ENCODE results near the gene AQP2.

Gene AQP2

DNA sequence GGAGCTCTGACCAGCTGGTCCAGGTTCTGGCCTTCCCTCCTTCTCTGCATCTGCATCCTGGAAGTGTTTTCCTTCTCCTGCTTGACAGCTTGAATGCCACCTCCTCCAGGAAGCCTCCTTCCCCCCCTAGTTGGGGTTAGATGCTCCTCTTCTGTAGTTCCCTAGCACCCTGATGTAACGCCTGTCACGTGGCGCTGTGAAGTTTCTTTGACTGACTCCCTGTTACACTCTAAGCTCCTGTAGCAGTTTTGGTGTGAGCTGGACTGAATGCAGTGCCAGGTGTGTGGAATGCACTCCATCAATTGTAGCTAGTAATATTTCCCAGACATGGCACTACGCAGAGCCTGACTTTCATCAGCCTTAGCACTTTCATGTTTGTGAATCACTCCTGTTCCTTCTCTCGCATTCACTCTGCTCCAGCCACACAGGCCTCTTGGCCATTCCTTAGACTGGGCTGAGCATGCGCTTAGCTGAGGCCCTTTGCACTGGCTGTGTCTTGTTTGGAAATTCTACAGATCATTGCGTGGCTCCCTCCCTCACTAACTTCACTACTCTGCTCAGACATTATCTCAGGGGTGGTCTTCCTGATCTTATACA lies 44.7 kb upstream of the AQP2 start (continued):
- TF ChIP-seq, protein P1, sequence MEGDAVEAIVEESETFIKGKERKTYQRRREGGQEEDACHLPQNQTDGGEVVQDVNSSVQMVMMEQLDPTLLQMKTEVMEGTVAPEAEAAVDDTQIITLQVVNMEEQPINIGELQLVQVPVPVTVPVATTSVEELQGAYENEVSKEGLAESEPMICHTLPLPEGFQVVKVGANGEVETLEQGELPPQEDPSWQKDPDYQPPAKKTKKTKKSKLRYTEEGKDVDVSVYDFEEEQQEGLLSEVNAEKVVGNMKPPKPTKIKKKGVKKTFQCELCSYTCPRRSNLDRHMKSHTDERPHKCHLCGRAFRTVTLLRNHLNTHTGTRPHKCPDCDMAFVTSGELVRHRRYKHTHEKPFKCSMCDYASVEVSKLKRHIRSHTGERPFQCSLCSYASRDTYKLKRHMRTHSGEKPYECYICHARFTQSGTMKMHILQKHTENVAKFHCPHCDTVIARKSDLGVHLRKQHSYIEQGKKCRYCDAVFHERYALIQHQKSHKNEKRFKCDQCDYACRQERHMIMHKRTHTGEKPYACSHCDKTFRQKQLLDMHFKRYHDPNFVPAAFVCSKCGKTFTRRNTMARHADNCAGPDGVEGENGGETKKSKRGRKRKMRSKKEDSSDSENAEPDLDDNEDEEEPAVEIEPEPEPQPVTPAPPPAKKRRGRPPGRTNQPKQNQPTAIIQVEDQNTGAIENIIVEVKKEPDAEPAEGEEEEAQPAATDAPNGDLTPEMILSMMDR (tag by site-specific recombination; IDR thresholded peaks at IDR 0.05), result no peak
- TF ChIP-seq YY2 (tag by site-specific recombination; IDR thresholded peaks at IDR 0.05), result no peak

DNA sequence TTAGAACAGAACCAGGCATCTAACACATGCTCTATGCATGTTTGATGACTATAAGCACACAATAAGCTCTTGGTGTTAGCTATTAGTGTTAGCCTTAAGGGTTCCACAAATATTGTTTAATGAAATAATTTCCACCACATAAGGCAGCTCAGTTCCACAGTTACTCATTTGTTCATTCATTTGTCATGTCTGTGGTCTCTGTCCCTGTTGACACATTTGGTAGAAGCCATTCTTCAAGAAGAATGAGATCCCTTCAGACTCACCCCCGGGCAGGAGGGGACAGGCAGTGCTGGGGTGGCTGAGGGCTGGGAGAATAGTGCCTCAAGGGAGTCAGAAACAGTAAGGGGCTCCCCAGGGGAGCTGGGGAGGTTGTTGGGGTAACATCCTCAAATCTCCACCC lies 43.2 kb upstream of the AQP2 start:
- Histone ChIP-seq H3K9me3 (ENCODE audit: control insufficient read depth, insufficient read depth, low read depth, low read length) (no peaks in the 10 kb centered on the region), H3K4me1 (ENCODE audit: control insufficient read depth, insufficient read depth, low read length) (peaks cover 5% of the 10 kb centered on the region), H3K36me3 (ENCODE audit: control insufficient read depth in 2 of 2, insufficient read depth in 1 of 2, low read length in 2 of 2) (no peaks in the 10 kb centered on the region), H3K4me3 (ENCODE audit: low read depth, low read length) (no peak overlapping the region), H3K27ac (ENCODE audit: extremely low read depth, low read depth, low read length) (no peak overlapping the region)
- CTCF ChIA-PET, result interaction anchor here (0.5 to 1.4 kb wide), 4 partner anchors 38 to 369 kb away, joined by 3 to 14 read pairs (median 4); no protein-coding TSS in a partner anchor
- TF ChIP-seq ZNF354C (tag by site-specific recombination; IDR thresholded peaks at IDR 0.05; ENCODE audit: borderline replicate concordance, low read depth), result no peak
- no peak for TF ChIP-seq ZNF239 (tag by site-specific recombination; IDR thresholded peaks at IDR 0.05)
- no peak for TF ChIP-seq ZNF621 (tag by site-specific recombination; IDR thresholded peaks at IDR 0.05)
- TF ChIP-seq, protein P2, sequence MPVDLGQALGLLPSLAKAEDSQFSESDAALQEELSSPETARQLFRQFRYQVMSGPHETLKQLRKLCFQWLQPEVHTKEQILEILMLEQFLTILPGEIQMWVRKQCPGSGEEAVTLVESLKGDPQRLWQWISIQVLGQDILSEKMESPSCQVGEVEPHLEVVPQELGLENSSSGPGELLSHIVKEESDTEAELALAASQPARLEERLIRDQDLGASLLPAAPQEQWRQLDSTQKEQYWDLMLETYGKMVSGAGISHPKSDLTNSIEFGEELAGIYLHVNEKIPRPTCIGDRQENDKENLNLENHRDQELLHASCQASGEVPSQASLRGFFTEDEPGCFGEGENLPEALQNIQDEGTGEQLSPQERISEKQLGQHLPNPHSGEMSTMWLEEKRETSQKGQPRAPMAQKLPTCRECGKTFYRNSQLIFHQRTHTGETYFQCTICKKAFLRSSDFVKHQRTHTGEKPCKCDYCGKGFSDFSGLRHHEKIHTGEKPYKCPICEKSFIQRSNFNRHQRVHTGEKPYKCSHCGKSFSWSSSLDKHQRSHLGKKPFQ (tag by site-specific recombination; IDR thresholded peaks at IDR 0.05), result no peak
- TF ChIP-seq ZBTB11 (tag by site-specific recombination; conservative IDR thresholded peaks at IDR 0.05; ENCODE audit: low read depth), result no peak
- TF ChIP-seq ZSCAN23 (tag by site-specific recombination; IDR thresholded peaks at IDR 0.05), result no peak
- no peak for TF ChIP-seq RBAK (tag by site-specific recombination; IDR thresholded peaks at IDR 0.05)
- no peak for TF ChIP-seq SP2 (tag by site-specific recombination; IDR thresholded peaks at IDR 0.05)
- TF ChIP-seq ZNF423 (tag by site-specific recombination; IDR thresholded peaks at IDR 0.05), result no peak
- TF ChIP-seq ZNF76 (tag by site-specific recombination; IDR thresholded peaks at IDR 0.05; ENCODE audit: borderline replicate concordance, low read depth), result no peak
- no peak for TF ChIP-seq ZNF433 (tag by site-specific recombination; IDR thresholded peaks at IDR 0.05; ENCODE audit: low read depth)
- no peak for TF ChIP-seq ZBTB7A (tag by site-specific recombination; IDR thresholded peaks at IDR 0.05; ENCODE audit: low read depth)
- POLR2A ChIA-PET, result no interaction called here

GRCh38 chr12:49909356-49909755 lies 41.2 kb upstream of the AQP2 start:
- no peaks in the 10 kb centered on the region for H3K9me3 ChIP-seq (ENCODE audit: control insufficient read depth, insufficient read depth, low read depth, low read length)
- H3K4me1 ChIP-seq (ENCODE audit: control insufficient read depth, insufficient read depth, low read length), result peaks cover 10% of the 10 kb centered on the region
- no peak overlapping the region; the same call in 1 of the 2 replicates for H3K27ac ChIP-seq (ENCODE audit: extremely low read depth, low read depth, low read length)
- H3K36me3 ChIP-seq (ENCODE audit: control insufficient read depth in 2 of 2, insufficient read depth in 1 of 2, low read length in 2 of 2), result no peaks in the 10 kb centered on the region
- no peak overlapping the region for H3K4me3 ChIP-seq (ENCODE audit: low read depth, low read length)
- ChIA-PET POLR2A (interaction anchor here (0.6 to 1.5 kb wide), 3 partner anchors 21 to 864 kb away, joined by 3 to 5 read pairs (median 5); no protein-coding TSS in a partner anchor), CTCF (interaction anchor here (1.0 to 2.2 kb wide), 4 partner anchors 36 to 168 kb away, joined by 3 to 9 read pairs (median 5); partner anchors contain the start of gene TMBIM6)
- no peak for TF ChIP-seq ZNF423 (tag by site-specific recombination; IDR thresholded peaks at IDR 0.05)
- TF ChIP-seq ZIC2 (tag by site-specific recombination; IDR thresholded peaks at IDR 0.05), result 0 out of 2 replicates have a peak, but pooled peaks have one; percentile 23
- no peak for TF ChIP-seq PRDM4 (tag by site-specific recombination; IDR thresholded peaks at IDR 0.05)
- no peak for TF ChIP-seq ZBTB44 (tag by site-specific recombination; IDR thresholded peaks at IDR 0.05)
- TF ChIP-seq, protein P3, sequence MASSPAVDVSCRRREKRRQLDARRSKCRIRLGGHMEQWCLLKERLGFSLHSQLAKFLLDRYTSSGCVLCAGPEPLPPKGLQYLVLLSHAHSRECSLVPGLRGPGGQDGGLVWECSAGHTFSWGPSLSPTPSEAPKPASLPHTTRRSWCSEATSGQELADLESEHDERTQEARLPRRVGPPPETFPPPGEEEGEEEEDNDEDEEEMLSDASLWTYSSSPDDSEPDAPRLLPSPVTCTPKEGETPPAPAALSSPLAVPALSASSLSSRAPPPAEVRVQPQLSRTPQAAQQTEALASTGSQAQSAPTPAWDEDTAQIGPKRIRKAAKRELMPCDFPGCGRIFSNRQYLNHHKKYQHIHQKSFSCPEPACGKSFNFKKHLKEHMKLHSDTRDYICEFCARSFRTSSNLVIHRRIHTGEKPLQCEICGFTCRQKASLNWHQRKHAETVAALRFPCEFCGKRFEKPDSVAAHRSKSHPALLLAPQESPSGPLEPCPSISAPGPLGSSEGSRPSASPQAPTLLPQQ (tag by site-specific recombination; IDR thresholded peaks at IDR 0.05), result no peak
